HG03354 (cell line): ENCODE measurements around the gene SMAD3.

Experiments used
- ATAC-seq: cut with Tn5 transposase; IDR thresholded peaks from one replicate; pipeline ENCODE4 v1.9.1; 2021; ENCODE audit warnings: mild to moderate bottlenecking; ENCODE audit not compliant: unreplicated experiment, poor library complexity, severe bottlenecking

SMAD3 gene

GRCh38 chr15:67207555-67208207, 142.3 kb downstream of the SMAD3 start:
- ATAC-seq = no peak

- ATAC-seq = no peak
Measured at GRCh38 chr15:67208396-67208795, 143.0 kb downstream of the SMAD3 start.

GRCh38 chr15:67210555-67211168, 145.3 kb downstream of the SMAD3 start:
- no peak for ATAC-seq

DNA sequence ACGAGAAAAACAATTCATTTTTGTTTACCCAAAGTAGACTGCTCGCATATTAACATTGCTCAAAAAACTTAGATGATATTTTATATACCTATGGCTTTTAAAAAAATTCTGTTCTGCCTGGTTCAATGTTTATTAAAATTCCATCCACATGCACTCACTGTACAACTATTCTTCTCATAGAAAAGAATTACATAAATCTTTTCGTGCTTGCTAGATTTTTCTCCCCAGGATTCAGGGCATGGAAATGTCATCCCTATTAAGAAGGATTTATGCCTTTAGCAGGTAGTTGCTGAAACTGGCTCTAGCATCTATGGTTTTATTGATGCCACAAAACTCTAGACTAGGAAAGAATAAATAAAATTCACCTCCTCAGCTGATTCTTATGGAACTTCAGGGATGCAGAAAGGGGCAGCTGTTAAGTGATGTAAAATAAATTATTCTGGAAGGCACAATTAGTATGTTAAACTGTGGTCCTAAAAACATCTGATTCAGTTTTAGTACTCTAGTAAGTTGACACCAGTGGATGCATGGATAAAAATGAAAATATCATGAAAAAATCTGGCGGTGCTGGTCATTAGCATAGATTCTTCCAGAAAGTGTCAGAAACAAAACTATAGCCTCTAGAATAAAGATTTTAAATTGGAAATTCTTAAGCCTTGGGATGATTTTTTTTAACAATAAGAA, 147.4 kb downstream of the SMAD3 start:
- ATAC-seq = no peak

GRCh38 chr15:67215102-67215501, 149.7 kb downstream of the SMAD3 start:
- no peak for ATAC-seq

DNA sequence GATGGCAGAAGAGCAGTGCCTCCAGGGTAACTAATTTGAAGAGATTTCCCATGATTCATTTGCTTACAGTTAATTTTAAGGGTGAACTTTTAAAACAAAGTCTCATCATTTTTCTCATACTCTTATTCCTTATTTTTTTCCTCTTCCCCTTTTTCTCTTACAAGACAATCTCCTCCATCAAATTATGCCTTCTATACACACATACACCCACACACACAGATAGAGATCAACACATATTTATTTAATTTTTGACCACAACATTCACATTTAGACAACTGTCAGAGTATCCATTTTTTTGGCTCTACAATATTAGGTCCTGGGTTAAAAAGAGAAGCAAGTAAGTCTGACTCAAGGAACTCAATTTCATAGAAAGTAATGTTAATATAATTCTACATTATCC, 151.5 kb downstream of the SMAD3 start:
- ATAC-seq = no peak

DNA sequence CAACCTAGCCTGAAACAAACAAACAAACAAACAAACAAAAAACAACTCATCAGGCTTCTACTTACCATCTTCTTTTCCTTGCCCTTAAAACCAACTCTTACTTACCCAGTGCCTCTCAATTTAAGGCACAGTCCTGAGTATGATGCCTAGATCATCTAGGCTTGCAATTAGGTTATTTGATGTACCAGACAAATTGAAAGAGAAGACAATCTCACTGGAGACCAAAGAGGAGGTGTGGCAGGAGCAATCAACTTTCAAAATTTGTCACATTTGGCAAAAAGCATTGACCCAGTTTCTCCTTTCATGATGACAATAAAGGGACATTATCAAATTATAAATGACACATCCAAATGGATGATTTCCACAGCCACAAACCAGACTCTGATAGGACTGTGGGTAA, 153.0 kb downstream of the SMAD3 start:
- ATAC-seq = no peak

- no peak for ATAC-seq
Measured at GRCh38 chr15:67219288-67219687, 153.9 kb downstream of the SMAD3 start.

GRCh38 chr15:67224889-67225288, 159.5 kb downstream of the SMAD3 start:
- ATAC-seq = no peak

- ATAC-seq = no peak
Measured at GRCh38 chr15:67225336-67225735, 159.9 kb downstream of the SMAD3 start.

GRCh38 chr15:67227431-67227830, 162.0 kb downstream of the SMAD3 start:
- ATAC-seq = no peak

DNA sequence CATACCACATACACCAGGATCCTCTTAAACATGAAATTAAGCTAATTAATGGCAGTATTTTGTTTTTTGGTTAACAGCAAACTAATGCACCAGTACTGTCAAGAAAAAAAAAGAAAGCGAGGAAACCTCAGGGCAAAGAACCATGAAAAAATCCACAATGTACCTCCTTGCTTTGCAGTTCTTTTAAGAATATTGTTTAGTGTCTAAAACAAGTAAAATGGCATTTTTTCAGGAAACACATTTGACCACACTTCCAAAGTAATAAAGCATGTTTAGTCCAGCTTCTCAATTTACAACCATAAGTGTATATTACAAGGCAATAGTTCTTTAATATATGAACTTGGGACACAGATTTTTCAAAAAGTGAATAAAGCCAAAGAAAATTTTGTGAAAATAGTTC, 162.4 kb downstream of the SMAD3 start:
- no peak for ATAC-seq

DNA sequence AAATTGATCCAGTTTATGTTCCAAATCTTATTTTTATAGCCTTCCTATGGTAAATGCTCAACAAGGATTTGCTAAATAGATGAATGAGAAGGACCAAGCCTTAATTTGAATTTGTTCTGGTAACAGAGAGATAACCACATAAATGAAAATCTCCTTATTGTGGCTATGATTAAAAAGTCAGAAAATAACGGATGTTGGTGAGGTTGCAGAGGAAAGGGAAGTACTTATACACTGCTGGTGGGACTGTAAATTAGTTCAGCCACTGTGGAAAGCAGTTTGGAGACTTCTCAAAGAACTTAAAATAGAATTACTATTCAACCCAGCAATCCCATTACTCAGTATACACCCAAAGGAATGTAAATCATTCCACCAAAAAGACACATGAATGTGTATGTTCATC, 162.9 kb downstream of the SMAD3 start:
- ATAC-seq = no peak

DNA sequence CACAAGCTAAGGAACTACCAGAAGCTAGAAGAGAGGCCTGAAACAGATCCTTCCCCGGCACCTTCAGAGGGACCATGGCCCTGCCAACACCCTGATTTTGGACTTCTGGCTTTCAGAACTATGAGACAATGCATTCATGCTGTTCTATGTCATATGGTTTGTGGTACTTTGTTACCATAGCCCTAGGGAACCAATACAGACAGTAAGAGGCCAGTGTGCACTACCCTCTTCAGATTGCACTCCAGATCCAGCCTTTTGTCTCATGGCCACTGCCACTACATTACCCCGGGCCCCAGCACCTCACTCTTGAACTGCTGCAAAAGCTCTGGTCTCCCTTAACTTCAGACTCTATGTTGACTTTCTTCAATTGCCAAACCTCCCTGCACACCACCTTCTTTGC, 165.1 kb downstream of the SMAD3 start:
- ATAC-seq = no peak

DNA sequence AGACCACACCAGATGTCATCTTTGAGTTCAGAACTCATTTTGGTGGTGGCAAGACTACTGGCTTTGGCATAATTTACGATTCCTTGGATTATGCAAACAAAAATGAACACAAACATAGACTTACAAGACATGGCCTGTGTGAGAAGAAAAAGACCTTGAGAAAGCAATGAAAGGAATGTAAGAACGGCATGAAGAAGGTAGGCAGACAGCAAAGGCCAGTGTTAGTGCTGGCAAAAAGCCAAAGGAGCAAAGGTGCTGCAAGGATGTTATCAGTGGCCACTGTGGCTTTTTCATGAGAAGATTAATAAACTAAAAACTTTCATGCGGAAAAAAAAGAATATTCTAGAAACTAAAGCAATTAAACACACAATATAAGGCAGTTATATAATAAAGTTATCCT, 167.2 kb downstream of the SMAD3 start:
- ATAC-seq = no peak

DNA sequence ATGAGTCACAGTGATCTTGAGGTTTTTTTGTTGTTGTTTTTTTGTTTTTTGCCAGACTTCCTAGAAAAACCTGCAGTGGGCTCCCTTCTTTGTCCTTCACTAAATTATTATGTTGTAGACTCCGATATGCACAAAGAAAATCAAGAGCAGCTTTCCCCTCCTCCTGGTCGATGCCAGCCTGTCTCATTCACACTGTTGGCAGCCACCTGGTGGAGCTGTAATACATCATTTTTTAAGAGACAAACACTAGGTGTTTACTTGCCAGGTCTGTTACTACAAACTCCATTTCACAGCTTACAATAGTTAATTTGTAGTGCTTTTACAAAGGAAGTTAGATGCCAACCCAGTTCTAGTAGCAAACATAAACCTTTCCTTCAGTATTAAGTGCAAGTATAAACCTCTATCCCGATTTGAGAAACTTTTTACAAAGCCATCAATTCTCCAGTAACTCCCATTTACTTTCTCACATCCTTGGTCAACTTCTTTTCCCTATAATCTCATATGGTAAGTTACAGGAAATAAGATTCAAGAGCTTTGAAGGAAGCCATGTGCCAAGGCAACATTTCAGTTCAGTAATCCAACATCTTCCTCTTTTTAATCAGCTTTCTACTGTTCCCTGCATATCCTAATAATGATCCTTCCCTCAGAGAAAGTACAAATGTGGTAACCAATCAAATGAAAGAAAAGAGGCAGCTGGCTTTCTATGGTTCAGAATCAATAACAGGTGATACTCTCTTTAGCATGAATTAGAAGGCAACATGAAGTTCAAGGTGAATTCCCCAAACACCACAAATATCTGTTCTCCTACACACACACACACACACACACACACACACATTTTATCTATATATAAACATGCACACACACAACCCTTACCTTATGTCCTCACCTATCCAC, 175.1 kb downstream of the SMAD3 start:
- ATAC-seq = peak; percentile 28

DNA sequence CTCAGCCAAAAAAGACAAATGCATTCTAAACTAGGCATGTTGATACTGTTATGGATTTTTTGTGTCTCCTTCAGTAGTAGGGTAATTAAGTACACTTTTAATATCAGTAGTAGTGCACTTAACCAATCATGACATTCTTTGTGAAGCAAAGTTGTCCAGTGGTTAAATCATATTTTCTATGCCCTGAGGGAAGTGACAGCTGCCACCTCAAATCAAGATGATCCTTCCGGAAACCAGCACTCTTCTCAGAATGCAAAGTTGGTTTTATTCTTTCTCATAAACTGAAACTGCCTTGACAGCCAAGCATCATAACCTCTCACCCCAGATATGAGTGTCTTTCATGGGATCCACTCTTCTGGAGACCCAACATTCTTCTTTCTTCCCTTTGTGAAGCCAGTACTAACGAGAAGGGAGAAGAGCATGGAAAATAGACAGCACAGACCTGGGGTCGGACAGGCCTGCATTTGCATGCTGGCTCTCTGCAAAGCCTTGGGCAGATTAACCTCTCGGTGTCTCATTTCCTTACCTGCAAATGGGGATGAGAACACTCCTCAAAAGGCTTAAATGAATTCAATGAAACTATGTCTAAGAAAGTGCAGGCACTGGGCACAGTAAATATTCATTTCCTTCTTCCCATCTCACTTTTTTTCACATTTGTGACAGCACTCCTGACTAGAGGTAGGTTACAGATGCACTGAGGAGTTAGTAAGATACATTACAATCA, 175.9 kb downstream of the SMAD3 start:
- peak; percentile 89 for ATAC-seq

GRCh38 chr15:67242708-67243111, 177.3 kb downstream of the SMAD3 start:
- no peak for ATAC-seq
